WTC11 (cell line): ENCODE data around the gene MFN1. TPM values are rescaled to one million over a fixed set of nuclear protein-coding genes. Genes with fewer than 3 reads are reported as not detected.

Source experiments
- ATAC-seq: fragments of 200-7000 bp; cut with Tn5 transposase; 2 replicates; pipeline ENCODE4 v1.10.0; 2021; ENCODE audit warnings: mild to moderate bottlenecking, moderate library complexity
- CTCF ChIA-PET: fragments of 300-600 bp; sonication (Branson Sonifier 250); formaldehyde crosslinking; loops from one replicate; lab custom pipeline; 2021; ENCODE audit warnings: antibody characterized with exemption; lab: Charles Lee
- POLR2A ChIA-PET: fragments of 350-600 bp; sonication (Branson Sonifier 250); formaldehyde crosslinking; loops from one replicate; lab custom pipeline; 2021; ENCODE audit warnings: antibody characterized with exemption; lab: Charles Lee
- DNase-seq: peaks from one replicate; pipeline ENCODE4 v3.0.0; 2021; ENCODE audit warnings: low spot score
- H3K27ac Mint-ChIP-seq: 2 replicates; pipeline ENCODE4 v1.8.0; 2021; ENCODE audit warnings: mixed read lengths
- H3K27me3 Mint-ChIP-seq: 2 replicates; pipeline ENCODE4 v1.8.0; 2021; ENCODE audit warnings: low read depth, mild to moderate bottlenecking, moderate library complexity, mixed read lengths
- H3K36me3 Mint-ChIP-seq: 2 replicates; pipeline ENCODE4 v1.8.0; 2021; ENCODE audit warnings: mixed read lengths
- H3K4me1 Mint-ChIP-seq: 2 replicates; pipeline ENCODE4 v1.8.0; 2022; ENCODE audit warnings: mixed read lengths
- H3K4me3 Mint-ChIP-seq: 2 replicates; pipeline ENCODE4 v1.8.0; 2021; ENCODE audit warnings: mild to moderate bottlenecking, moderate library complexity, mixed read lengths
- H3K9me3 Mint-ChIP-seq: 2 replicates; pipeline ENCODE4 v1.8.0; 2021; ENCODE audit warnings: mixed read lengths
- AFF4 ChIP-seq: sonication (generic); formaldehyde crosslinking; IDR thresholded peaks from 2 replicates; pipeline ENCODE4 v1.8.1; 2023; ENCODE audit warnings: mild to moderate bottlenecking, missing genetic modification reagents, borderline replicate concordance
- ATF1 ChIP-seq: sonication (generic); formaldehyde crosslinking; IDR thresholded peaks from 2 replicates; pipeline ENCODE4 v1.8.1; 2023; ENCODE audit warnings: mild to moderate bottlenecking, moderate library complexity, missing genetic modification reagents
- ATF2 ChIP-seq: sonication (generic); formaldehyde crosslinking; IDR thresholded peaks from 2 replicates; pipeline ENCODE4 v1.8.1; 2022; ENCODE audit warnings: low read depth, missing genetic modification reagents, borderline replicate concordance
- CREM ChIP-seq: sonication (generic); formaldehyde crosslinking; IDR thresholded peaks from 2 replicates; pipeline ENCODE4 v1.8.1; 2022; ENCODE audit warnings: mild to moderate bottlenecking, missing genetic modification reagents, moderate library complexity
- ELF4 ChIP-seq: sonication (generic); formaldehyde crosslinking; IDR thresholded peaks from 2 replicates; pipeline ENCODE4 v1.8.1; 2022; ENCODE audit warnings: low read depth, mild to moderate bottlenecking, moderate library complexity, missing genetic modification reagents
- ESRRA ChIP-seq: sonication (generic); formaldehyde crosslinking; IDR thresholded peaks from 2 replicates; pipeline ENCODE4 v1.8.1; 2022; ENCODE audit warnings: mild to moderate bottlenecking, missing genetic modification reagents, borderline replicate concordance
- FOXP4 ChIP-seq: sonication (generic); formaldehyde crosslinking; IDR thresholded peaks from 2 replicates; pipeline ENCODE4 v1.8.0; 2022; ENCODE audit warnings: mild to moderate bottlenecking, missing genetic modification reagents
- GTF2I ChIP-seq: fragments of 250-450 bp; sonication (Bioruptor Pico); conservative IDR thresholded peaks from 2 replicates; pipeline ENCODE4 v1.4.0; 2021; ENCODE audit warnings: mild to moderate bottlenecking
- JUN ChIP-seq: sonication (generic); formaldehyde crosslinking; IDR thresholded peaks from 2 replicates; pipeline ENCODE4 v1.8.0; 2023; ENCODE audit warnings: mild to moderate bottlenecking, missing genetic modification reagents
- NR2C2 ChIP-seq: sonication (generic); formaldehyde crosslinking; IDR thresholded peaks from 2 replicates; pipeline ENCODE4 v1.8.0; 2022; ENCODE audit warnings: mild to moderate bottlenecking, missing genetic modification reagents
- PREB ChIP-seq: sonication (generic); formaldehyde crosslinking; IDR thresholded peaks from 2 replicates; pipeline ENCODE4 v1.8.1; 2022; ENCODE audit warnings: mild to moderate bottlenecking, missing genetic modification reagents, moderate library complexity, borderline replicate concordance
- SMAD3 ChIP-seq: sonication (generic); formaldehyde crosslinking; IDR thresholded peaks from 2 replicates; pipeline ENCODE4 v1.8.0; 2022; ENCODE audit warnings: missing genetic modification reagents, mild to moderate bottlenecking, borderline replicate concordance
- STAT6 ChIP-seq: sonication (generic); formaldehyde crosslinking; conservative IDR thresholded peaks from 2 replicates; pipeline ENCODE4 v1.8.1; 2023; ENCODE audit warnings: mild to moderate bottlenecking, low read depth, missing genetic modification reagents, moderate library complexity
- ZBTB43 ChIP-seq: sonication (generic); formaldehyde crosslinking; IDR thresholded peaks from 2 replicates; pipeline ENCODE4 v1.8.1; 2023; ENCODE audit warnings: mild to moderate bottlenecking, missing genetic modification reagents
- ZNF121 ChIP-seq: sonication (generic); formaldehyde crosslinking; IDR thresholded peaks from 2 replicates; pipeline ENCODE4 v1.8.0; 2023; ENCODE audit warnings: missing genetic modification reagents
- ZNF416 ChIP-seq: fragments of 250-450 bp; sonication (Bioruptor Pico); IDR thresholded peaks from 2 replicates; pipeline ENCODE4 v1.9.0; 2021; ENCODE audit warnings: mild to moderate bottlenecking, inconsistent platforms
- total RNA-seq: library from RNA; stranded (reverse); gene quantifications from 3 replicates; pipeline ENCODE4 v1.2.3, GENCODE V29; 2021

MFN1 gene
- total RNA-seq, 1 experiment from 2014 or later, result 42.7 TPM

- ATAC-seq, result no peak
- no peaks in the 10 kb centered on the region for H3K9me3 Mint-ChIP-seq
- ChIA-PET CTCF (no interaction called here), POLR2A (interaction anchor here (0.7 kb wide), 1 partner anchor 9 kb away, joined by 3 read pairs; no protein-coding TSS in a partner anchor)
- DNase-seq, result no peak
- no peak for TF ChIP-seq ZBTB43 (CRISPR knock-in tag)
- TF ChIP-seq ZNF121 (CRISPR knock-in tag), result peak; percentile 79; the same call in 1 of the 2 replicates
- TF ChIP-seq GTF2I (CRISPR knock-in tag), result 0 out of 2 replicates have a peak, but pooled peaks have one; percentile 39
- H3K4me3 Mint-ChIP-seq, result no peak overlapping the region
- H3K36me3 Mint-ChIP-seq, result peaks cover 3% of the 10 kb centered on the region; the same call in 1 of the 2 replicates
- no peaks in the 10 kb centered on the region for H3K27me3 Mint-ChIP-seq
- H3K4me1 Mint-ChIP-seq, result peaks cover 12% of the 10 kb centered on the region
- H3K27ac Mint-ChIP-seq, result no peak overlapping the region
These were observed 82.9 kb downstream of the MFN1 start for GRCh38 chr3:179430277-179430870.

GRCh38 chr3:179432021-179432420 is 84.5 kb downstream of the MFN1 start:
- ATAC-seq, result no peak
- TF ChIP-seq STAT6 (CRISPR knock-in tag), result no peak
- no peak for TF ChIP-seq SMAD3
- TF ChIP-seq ATF1 (CRISPR knock-in tag), result no peak
- TF ChIP-seq FOXP4, result no peak
- TF ChIP-seq ATF2 (CRISPR knock-in tag), result no peak
- no peak for TF ChIP-seq JUN (CRISPR knock-in tag)
- TF ChIP-seq AFF4, result no peak
- no peak for TF ChIP-seq ELF4 (CRISPR knock-in tag)
- no peak for TF ChIP-seq PREB
- no peak for TF ChIP-seq NR2C2 (CRISPR knock-in tag)
- TF ChIP-seq CREM (CRISPR knock-in tag), result no peak
- TF ChIP-seq ESRRA (CRISPR knock-in tag), result no peak
- no peak for TF ChIP-seq ZNF416
- TF ChIP-seq, all 79 proteins: peak for 0
- no peak overlapping the region for H3K4me3 Mint-ChIP-seq
- DNase-seq, result no peak
- no peaks in the 10 kb centered on the region for H3K9me3 Mint-ChIP-seq
- ChIA-PET CTCF (no interaction called here), POLR2A (no interaction called here)
- peaks cover 12% of the 10 kb centered on the region for H3K4me1 Mint-ChIP-seq
- peak overlapping the region; percentile 29; the same call in 1 of the 2 replicates for H3K27ac Mint-ChIP-seq
- H3K36me3 Mint-ChIP-seq, result no peaks in the 10 kb centered on the region
- H3K27me3 Mint-ChIP-seq, result no peaks in the 10 kb centered on the region
